ENCODE results near the gene HIPK2. TPM values are rescaled to one million over a fixed set of nuclear protein-coding genes. Genes with fewer than 3 reads are reported as not detected.
A peak's percentile ranks its signal among the peaks of the same experiment; 100 is the strongest.

The HIPK2 gene
- total and polyA plus RNA-seq, 2 experiments from 2014 or later, result 23.2 to 47.0 TPM

DNA sequence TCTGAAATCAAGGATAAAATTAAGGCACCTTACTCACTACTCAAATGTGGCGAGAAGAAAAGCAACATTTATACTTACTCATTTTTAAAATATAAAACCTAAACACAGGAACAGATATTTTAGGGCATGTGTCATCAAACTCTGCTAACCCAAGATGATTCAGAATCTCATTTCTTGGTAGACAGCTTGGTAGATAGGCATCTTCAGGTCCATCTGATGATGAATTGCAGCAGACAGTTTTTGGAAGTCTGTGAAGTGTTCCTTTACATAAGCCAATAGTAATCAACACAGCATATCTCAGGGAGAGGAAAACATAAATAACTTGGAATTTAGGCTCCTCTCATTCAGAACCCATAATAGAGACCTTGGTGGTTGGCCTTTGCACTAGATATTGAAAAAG is 3.4 kb downstream of the HIPK2 start:
- H3K27ac ChIP-seq, result no peak overlapping the region
- peaks cover 38% of the 10 kb centered on the region for H3K4me1 ChIP-seq (ENCODE audit: low read depth)
- H3K4me3 ChIP-seq, result no peak overlapping the region
- DNase-seq (ENCODE audit: low read depth in 1 of 2, low spot score in 1 of 2), result peak in 1 of 2 donors; percentile 40
- TF ChIP-seq, protein P1, sequence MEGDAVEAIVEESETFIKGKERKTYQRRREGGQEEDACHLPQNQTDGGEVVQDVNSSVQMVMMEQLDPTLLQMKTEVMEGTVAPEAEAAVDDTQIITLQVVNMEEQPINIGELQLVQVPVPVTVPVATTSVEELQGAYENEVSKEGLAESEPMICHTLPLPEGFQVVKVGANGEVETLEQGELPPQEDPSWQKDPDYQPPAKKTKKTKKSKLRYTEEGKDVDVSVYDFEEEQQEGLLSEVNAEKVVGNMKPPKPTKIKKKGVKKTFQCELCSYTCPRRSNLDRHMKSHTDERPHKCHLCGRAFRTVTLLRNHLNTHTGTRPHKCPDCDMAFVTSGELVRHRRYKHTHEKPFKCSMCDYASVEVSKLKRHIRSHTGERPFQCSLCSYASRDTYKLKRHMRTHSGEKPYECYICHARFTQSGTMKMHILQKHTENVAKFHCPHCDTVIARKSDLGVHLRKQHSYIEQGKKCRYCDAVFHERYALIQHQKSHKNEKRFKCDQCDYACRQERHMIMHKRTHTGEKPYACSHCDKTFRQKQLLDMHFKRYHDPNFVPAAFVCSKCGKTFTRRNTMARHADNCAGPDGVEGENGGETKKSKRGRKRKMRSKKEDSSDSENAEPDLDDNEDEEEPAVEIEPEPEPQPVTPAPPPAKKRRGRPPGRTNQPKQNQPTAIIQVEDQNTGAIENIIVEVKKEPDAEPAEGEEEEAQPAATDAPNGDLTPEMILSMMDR (IDR thresholded peaks at IDR 0.05; ENCODE audit: low read depth, low read length), result no peak
- H3K36me3 ChIP-seq, result no peaks in the 10 kb centered on the region
- no peaks in the 10 kb centered on the region for H3K27me3 ChIP-seq
- no peaks in the 10 kb centered on the region for H3K9me3 ChIP-seq (ENCODE audit: low read depth)

DNA sequence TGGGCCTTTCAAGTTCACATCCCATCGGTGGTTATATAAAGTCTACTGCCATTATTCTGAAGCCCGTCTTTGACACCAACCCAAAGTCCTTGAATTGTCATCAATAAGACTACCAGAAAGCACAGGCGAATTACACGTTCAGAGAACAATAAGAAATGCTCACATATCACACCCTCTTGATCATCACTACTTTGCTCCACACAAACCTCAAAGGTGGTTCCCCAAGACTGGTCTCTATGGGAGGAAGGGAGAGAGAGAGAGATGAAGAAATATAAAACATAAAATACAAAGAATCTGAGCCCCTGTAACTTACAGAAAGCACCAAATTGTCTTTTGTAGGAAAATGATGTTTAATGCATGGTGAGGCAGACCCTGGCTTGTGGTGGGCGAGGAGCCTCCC is 4.4 kb downstream of the HIPK2 start:
- no peak for DNase-seq (ENCODE audit: low read depth in 1 of 2, low spot score in 1 of 2)
- Histone ChIP-seq H3K27me3 (no peaks in the 10 kb centered on the region), H3K36me3 (no peaks in the 10 kb centered on the region), H3K9me3 (ENCODE audit: low read depth) (no peaks in the 10 kb centered on the region), H3K4me1 (ENCODE audit: low read depth) (peaks cover 47% of the 10 kb centered on the region), H3K4me3 (no peak overlapping the region), H3K27ac (no peak overlapping the region)
- TF ChIP-seq, protein P1 (IDR thresholded peaks at IDR 0.05; ENCODE audit: low read depth, low read length), result no peak

DNA sequence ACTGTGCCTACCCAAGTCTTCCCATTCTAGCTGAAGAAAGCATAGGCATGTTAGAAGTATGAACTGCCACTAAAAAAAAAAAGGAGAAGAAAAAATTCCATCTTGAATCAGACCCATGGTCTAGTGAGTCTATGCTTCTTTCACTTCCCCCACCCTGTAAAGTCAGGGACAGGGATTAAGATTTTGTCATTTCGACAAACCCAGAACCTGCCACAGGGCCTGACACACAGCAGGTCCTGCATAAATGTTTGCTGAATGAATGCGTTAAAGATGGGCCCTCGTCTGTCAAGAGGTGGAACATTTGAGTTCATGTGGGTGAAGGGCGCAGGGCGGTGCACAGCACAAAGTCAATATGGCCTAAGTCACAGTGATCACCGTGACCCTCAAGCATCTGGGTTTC is 4.9 kb downstream of the HIPK2 start:
- no peak for DNase-seq (ENCODE audit: low read depth in 1 of 2, low spot score in 1 of 2)
- Histone ChIP-seq H3K27me3 (no peaks in the 10 kb centered on the region), H3K4me1 (ENCODE audit: low read depth) (peaks cover 50% of the 10 kb centered on the region), H3K4me3 (no peak overlapping the region), H3K36me3 (no peaks in the 10 kb centered on the region), H3K9me3 (ENCODE audit: low read depth) (no peaks in the 10 kb centered on the region), H3K27ac (no peak overlapping the region)
- TF ChIP-seq, protein P1 (IDR thresholded peaks at IDR 0.05; ENCODE audit: low read depth, low read length), result no peak

DNA sequence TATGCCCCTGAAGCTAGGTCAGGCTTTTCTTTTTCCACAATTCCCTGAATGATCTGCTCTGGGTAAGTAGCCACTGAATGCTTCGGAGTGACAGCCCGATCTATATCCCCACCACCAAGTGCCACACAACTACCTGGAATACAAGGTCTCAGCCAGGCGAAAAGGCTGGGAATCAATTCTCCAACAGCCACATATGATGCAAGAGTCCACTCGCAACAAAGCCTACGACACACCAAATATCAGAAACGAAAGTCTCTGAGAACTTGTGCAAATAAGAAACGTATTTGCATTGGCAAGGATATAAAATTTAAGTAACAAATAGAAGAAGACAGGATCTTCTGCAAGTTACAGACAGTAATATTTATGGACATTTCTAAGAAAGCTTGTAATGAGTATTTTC is 5.7 kb downstream of the HIPK2 start:
- H3K4me1 ChIP-seq (ENCODE audit: low read depth), result peaks cover 50% of the 10 kb centered on the region
- no peaks in the 10 kb centered on the region for H3K36me3 ChIP-seq
- peak in 1 of 2 donors; percentile 40 for DNase-seq (ENCODE audit: low read depth in 1 of 2, low spot score in 1 of 2)
- H3K27me3 ChIP-seq, result no peaks in the 10 kb centered on the region
- TF ChIP-seq, protein P1 (IDR thresholded peaks at IDR 0.05; ENCODE audit: low read depth, low read length), result no peak
- no peak overlapping the region for H3K4me3 ChIP-seq
- H3K9me3 ChIP-seq (ENCODE audit: low read depth), result no peaks in the 10 kb centered on the region
- H3K27ac ChIP-seq, result no peak overlapping the region

DNA sequence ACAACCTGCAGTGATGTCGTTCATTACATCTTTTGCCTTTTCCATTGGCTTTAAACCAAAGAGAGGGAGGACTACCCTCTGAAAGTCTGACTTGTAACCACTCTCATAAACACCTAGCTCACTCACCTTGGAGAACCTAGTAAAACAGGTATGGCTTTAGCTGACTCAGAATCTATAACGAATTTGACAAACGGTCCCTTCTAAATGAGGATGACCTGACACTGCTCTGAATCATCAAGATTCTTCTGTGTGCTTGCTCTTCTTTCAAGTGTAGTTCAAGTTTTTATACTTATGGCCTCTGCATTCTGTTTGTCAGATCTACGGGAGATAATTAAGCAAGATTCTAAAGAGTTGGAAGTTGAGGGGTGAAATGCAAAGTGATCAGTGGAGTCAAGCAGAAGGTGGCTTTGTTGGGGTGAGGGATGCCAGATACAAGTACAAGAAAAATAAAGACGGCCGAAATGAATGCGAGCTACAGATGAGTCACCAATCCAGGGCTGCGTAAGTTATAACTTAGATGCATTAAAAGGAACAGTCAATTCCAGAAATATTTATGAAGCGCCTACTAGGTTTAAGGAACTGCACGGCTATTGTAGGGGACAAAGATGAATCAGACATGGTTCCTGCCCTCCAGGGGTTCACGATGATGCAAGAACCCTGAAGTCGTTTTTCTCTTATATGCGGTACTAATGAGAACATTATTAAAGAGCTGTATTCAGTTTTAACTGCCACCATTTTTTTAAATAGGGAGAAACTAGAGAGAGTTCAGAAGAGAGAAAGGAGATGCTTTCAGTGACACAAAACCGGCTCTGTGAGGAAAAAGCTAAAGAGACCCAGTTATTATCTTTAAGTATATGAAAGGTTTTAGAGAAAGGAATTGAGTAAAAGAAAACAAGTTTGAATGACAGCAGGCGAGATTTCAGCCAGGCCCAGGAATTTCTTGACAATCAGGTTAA is 6.5 kb downstream of the HIPK2 start:
- Histone ChIP-seq H3K27ac (no peak overlapping the region), H3K9me3 (ENCODE audit: low read depth) (no peaks in the 10 kb centered on the region)
- DNase-seq (ENCODE audit: low read depth in 1 of 2, low spot score in 1 of 2), result peak in 1 of 2 donors; percentile 84

More for the DNA sequence above, 6.5 kb downstream of the HIPK2 start:
- TF ChIP-seq, protein P1 (IDR thresholded peaks at IDR 0.05; ENCODE audit: low read depth, low read length), result no peak
- H3K27me3 ChIP-seq, result no peaks in the 10 kb centered on the region
- H3K4me1 ChIP-seq (ENCODE audit: low read depth), result peaks cover 50% of the 10 kb centered on the region
- no peak overlapping the region for H3K4me3 ChIP-seq
- H3K36me3 ChIP-seq, result no peaks in the 10 kb centered on the region
